ENCODE data around the gene GNG4. TPM values are rescaled to one million over a fixed set of nuclear protein-coding genes. Genes with fewer than 3 reads are reported as not detected.

GNG4 gene
- total RNA-seq = 1 to 10 TPM; 1.5 to 3.9 (median 2.8) TPM
- polyA plus RNA-seq = 10 to 100 TPM in 2 of 3 donors, 1 to 10 TPM in 1; 5.2 to 31.9 (median 10.8) TPM

GRCh38 chr1:235649368-235650163 is at the start of gene GNG4:
GNG4 (minus strand) TSS chr1:235649784; CDS start chr1:235583838, 65,946 bp downstream.
- TF ChIP-seq POLR2A (IDR thresholded peaks at IDR 0.05) (no peak), POLR2AphosphoS5 (IDR thresholded peaks at IDR 0.05) (no peak), CTCF (IDR thresholded peaks at IDR 0.05) (no peak), EP300 (IDR thresholded peaks at IDR 0.05) (no peak)
- intact Hi-C loops (cut with DNase I) = no loop called here
- peaks cover 28 to 86% (median 38%) of the 10 kb centered on the region in 3 donors for H3K27me3 ChIP-seq
- peaks cover 0 to 29% (median 26%) of the 10 kb centered on the region in 4 donors for H3K4me1 ChIP-seq
- H3K36me3 ChIP-seq = no peaks in the 10 kb centered on the region
- H3K4me3 ChIP-seq = peak within 1 kb of the TSS in 3 of 4 donors; percentile 46 to 57 (median 55)
- H3K27ac ChIP-seq = no peak within 1 kb of the TSS
- 0 to 1% methylated on average over 111 of the region's 111 CpGs for WGBS, 2 donors
- peaks cover 0 to 5% (median 0%) of the 10 kb centered on the region in 4 donors for H3K9me3 ChIP-seq
- peak; percentile 60 for DNase-seq

DNA sequence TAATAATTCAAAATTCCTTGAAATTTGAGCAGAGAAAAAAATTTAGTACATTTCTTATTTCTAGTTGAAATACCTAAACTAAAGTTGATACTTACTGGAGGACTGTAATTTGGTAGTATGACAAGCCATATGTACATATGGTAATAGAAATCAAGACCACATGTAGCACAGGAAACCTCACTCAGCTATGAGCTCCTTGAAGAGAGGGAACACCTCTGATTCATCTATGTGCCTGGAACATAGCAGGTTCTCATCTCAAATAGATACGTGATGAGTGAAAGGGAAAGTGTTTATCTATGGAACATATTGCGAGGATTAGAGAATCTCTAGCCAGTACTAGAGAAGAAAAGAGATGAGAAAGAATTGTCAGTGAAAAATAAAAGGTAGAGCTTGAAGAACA is 47.9 kb upstream of the GNG4 start:
- Histone ChIP-seq H3K27ac (no peak overlapping the region), H3K27me3 (no peaks in the 10 kb centered on the region), H3K4me1 (no peaks in the 10 kb centered on the region), H3K4me3 (no peak overlapping the region), H3K36me3 (peaks cover 11 to 75% (median 30%) of the 10 kb centered on the region in 4 donors), H3K9me3 (no peaks in the 10 kb centered on the region)
- TF ChIP-seq POLR2A (IDR thresholded peaks at IDR 0.05) (no peak), EP300 (IDR thresholded peaks at IDR 0.05) (no peak), POLR2AphosphoS5 (IDR thresholded peaks at IDR 0.05) (no peak), CTCF (IDR thresholded peaks at IDR 0.05) (no peak)
- intact Hi-C loops (cut with DNase I) = no loop called here
- no peak for DNase-seq
- 79 to 89% methylated on average over 2 of the region's 2 CpGs for WGBS, 2 donors

DNA sequence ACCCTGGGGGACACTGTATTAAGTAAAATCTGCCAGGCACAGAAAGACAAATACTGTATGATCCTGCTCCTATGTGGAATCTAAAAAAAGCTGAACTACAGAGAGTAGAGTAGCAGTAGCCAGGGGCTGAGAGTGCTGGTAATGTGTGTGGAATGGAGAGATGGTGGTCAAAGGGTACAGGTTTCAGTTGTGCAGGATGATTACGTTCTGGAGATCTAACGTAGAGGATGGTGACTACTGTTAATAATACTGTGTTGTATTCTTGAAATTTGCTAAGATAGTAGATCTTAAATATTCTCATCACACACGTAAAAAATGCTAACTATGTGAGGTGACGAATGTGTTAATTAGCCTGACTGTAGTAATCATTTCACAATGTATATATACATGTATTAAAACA is 39.8 kb upstream of the GNG4 start:
- no peak for DNase-seq
- Histone ChIP-seq H3K4me3 (no peak overlapping the region), H3K36me3 (peaks cover 0 to 81% (median 23%) of the 10 kb centered on the region in 4 donors), H3K27ac (no peak overlapping the region), H3K27me3 (no peaks in the 10 kb centered on the region), H3K4me1 (no peaks in the 10 kb centered on the region), H3K9me3 (no peaks in the 10 kb centered on the region)
- WGBS, 2 donors = 97 to 98% methylated on average over 4 of the region's 4 CpGs
- no peak for TF ChIP-seq EP300 (IDR thresholded peaks at IDR 0.05)
- TF ChIP-seq POLR2A (IDR thresholded peaks at IDR 0.05) = no peak
- TF ChIP-seq CTCF (IDR thresholded peaks at IDR 0.05) = no peak
- TF ChIP-seq POLR2AphosphoS5 (IDR thresholded peaks at IDR 0.05) = no peak
- intact Hi-C loops (cut with DNase I) = no loop called here

DNA sequence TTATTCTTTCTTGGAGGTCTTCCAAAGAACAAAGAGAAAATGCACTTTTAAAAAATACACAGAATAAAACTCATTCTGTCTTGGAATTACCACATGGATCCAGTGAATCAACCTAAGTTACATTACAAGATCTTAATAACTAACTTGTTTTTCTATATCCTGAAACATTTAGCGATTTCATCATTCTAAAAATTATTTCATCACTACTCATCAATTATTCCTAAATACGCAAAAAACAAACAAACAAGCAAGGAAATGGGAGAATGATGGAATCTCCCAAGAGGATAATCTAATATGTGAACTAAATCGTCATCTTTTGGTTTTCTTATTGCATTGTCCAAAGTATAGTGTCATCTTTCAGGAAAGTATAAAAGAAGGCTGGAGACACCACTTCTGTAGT is 38.5 kb upstream of the GNG4 start:
- WGBS, 2 donors = 95 to 97% methylated on average over 3 of the region's 3 CpGs
- H3K27ac ChIP-seq = no peak overlapping the region
- H3K4me1 ChIP-seq = no peaks in the 10 kb centered on the region
- DNase-seq = no peak
- H3K27me3 ChIP-seq = no peaks in the 10 kb centered on the region
- H3K4me3 ChIP-seq = no peak overlapping the region
- H3K9me3 ChIP-seq = no peaks in the 10 kb centered on the region
- TF ChIP-seq EP300 (IDR thresholded peaks at IDR 0.05) = no peak
- peaks cover 0 to 79% (median 24%) of the 10 kb centered on the region in 4 donors for H3K36me3 ChIP-seq
- intact Hi-C loops (cut with DNase I) = no loop called here

DNA sequence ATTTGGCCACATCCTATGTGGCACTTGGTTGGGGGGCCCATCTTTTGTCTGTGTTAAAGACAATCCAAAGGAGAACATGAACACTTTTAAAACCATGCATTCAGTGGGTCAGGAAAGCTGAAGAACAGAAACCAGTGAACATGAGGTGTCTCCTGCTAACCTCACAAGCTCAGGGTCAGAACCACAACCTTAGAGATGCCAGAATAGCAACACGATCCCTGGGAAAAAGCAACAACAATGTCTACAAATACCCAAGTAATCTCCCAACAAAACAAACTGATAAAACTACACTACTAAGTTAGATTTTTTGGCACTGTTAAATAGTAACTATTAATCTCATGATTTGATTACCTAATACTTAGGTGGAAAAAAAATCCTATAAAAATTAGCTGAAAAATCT is 34.1 kb upstream of the GNG4 start:
- no peak for TF ChIP-seq EP300 (IDR thresholded peaks at IDR 0.05)
- no peak for TF ChIP-seq POLR2A (IDR thresholded peaks at IDR 0.05)
- no peaks in the 10 kb centered on the region for H3K27me3 ChIP-seq
- H3K4me3 ChIP-seq = no peak overlapping the region
- H3K4me1 ChIP-seq = no peaks in the 10 kb centered on the region
- intact Hi-C loops (cut with DNase I) = no loop called here
- no peak overlapping the region for H3K27ac ChIP-seq
- 91% methylated on average over 1 of the region's 1 CpG for WGBS, 2 donors
- peaks cover 0 to 57% (median 11%) of the 10 kb centered on the region in 4 donors for H3K36me3 ChIP-seq
- no peak for DNase-seq
- no peaks in the 10 kb centered on the region for H3K9me3 ChIP-seq

All from sigmoid colon (tissue), 7 donors.